Tibial nerve (tissue), 4 donors: ENCODE data around the gene TBCD.

ENCODE experiments used
- CTCF ChIP-seq, 5 experiments: fragments of 200-600 bp in 3 of 5; fragments of 450-650 bp in 2 of 5; sonication (generic) in 3 of 5; IDR thresholded peaks; one replicate each; pipeline ENCODE4 v1.5.1; 2016 to 2019; ENCODE audit warnings: antibody characterized with exemption in 5 of 5, mild to moderate bottlenecking in 3 of 5, moderate library complexity in 2 of 5
- EP300 ChIP-seq, 2 donors: sonication (generic); formaldehyde crosslinking; IDR thresholded peaks; one replicate each; pipeline ENCODE4 v1.6.1; 2017; ENCODE audit warnings: antibody characterized with exemption in 2 of 2, mild to moderate bottlenecking in 1 of 2
- POLR2A ChIP-seq, 2 donors: fragments of 450-650 bp; IDR thresholded peaks; one replicate each; pipeline ENCODE4 v1.6.1; 2017; ENCODE audit warnings: antibody characterized with exemption in 2 of 2, mild to moderate bottlenecking in 2 of 2, moderate library complexity in 2 of 2

GRCh38 chr17:82931699-82932517, 180.0 kb downstream of the TBCD start:
- TF ChIP-seq CTCF (IDR thresholded peaks at IDR 0.05) (no peak), EP300 (IDR thresholded peaks at IDR 0.05) (peak in 1 of 2 donors; percentile 48), POLR2A (IDR thresholded peaks at IDR 0.05) (no peak)
